Stomach (tissue), 9 donors: ENCODE results near the gene MAPK9. TPM values are rescaled to one million over a fixed set of nuclear protein-coding genes. Genes with fewer than 3 reads are reported as not detected.

ENCODE experiments used
- DNase-seq, 2 donors: peaks; one replicate each; pipeline versions ENCODE4 v3.0.0 to v3.0.0-alpha.2; 2013 to 2019
- H3K27ac ChIP-seq, 5 donors: fragments of 200-600 bp in 4 of 5; sonication (generic) in 4 of 5; one replicate each; pipeline ENCODE4 v1.5.1; 2013 to 2019; ENCODE audit warnings: mild to moderate bottlenecking in 1 of 5, moderate library complexity in 1 of 5
- H3K27me3 ChIP-seq, 3 donors: fragments of 200-600 bp; sonication (generic); one replicate each; pipeline ENCODE4 v1.5.1; 2017 to 2019; ENCODE audit warnings: mixed run types in 1 of 3
- H3K36me3 ChIP-seq, 4 donors: fragments of 200-600 bp; sonication (generic); 1 replicate in 3 of 4; 2 replicates in 1 of 4; pipeline ENCODE4 v1.5.1; 2016 to 2019
- H3K4me1 ChIP-seq, 4 donors: fragments of 200-600 bp; sonication (generic); one replicate each; pipeline ENCODE4 v1.5.1; 2016 to 2019
- H3K4me3 ChIP-seq, 4 donors: fragments of 200-600 bp; sonication (generic) in 3 of 4; one replicate each; pipeline ENCODE4 v1.5.1; 2016 to 2019; ENCODE audit warnings: mild to moderate bottlenecking in 1 of 4
- H3K9me3 ChIP-seq, 4 donors: fragments of 200-600 bp; sonication (generic); one replicate each; pipeline ENCODE4 v1.5.1; 2016 to 2019
- CTCF ChIP-seq, 7 experiments: fragments of 450-650 bp in 4 of 7; fragments of 200-600 bp in 3 of 7; sonication (generic) in 3 of 7; IDR thresholded peaks; one replicate each; pipeline ENCODE4 v1.5.1; 2016 to 2019; ENCODE audit warnings: antibody characterized with exemption in 7 of 7, control low read depth in 2 of 7, mild to moderate bottlenecking in 1 of 7
- EP300 ChIP-seq: sonication (generic); formaldehyde crosslinking; IDR thresholded peaks from one replicate; pipeline ENCODE4 v1.6.1; 2017; ENCODE audit warnings: antibody characterized with exemption
- POLR2A ChIP-seq, 4 donors: fragments of 450-650 bp; IDR thresholded peaks; one replicate each; pipeline ENCODE4 v1.6.1; 2016; ENCODE audit warnings: antibody characterized with exemption in 4 of 4, control low read depth in 2 of 4, mild to moderate bottlenecking in 1 of 4, moderate library complexity in 1 of 4
- POLR2AphosphoS5 ChIP-seq, 3 donors: sonication (generic); formaldehyde crosslinking; IDR thresholded peaks; one replicate each; pipeline ENCODE4 v1.6.1; 2016; ENCODE audit warnings: antibody characterized with exemption in 3 of 3
- WGBS, 5 donors: extraction: QIAGEN DNeasy Blood & Tissue Kit in 3 of 5; methylation state at CpG; one replicate each; pipeline versions ENCODE4 v1.1.5 to v1.1.7; 2013 to 2018; 5-methylcytosine and 5-hydroxymethylcytosine counted together
- intact Hi-C: fragments of 100-400 bp; cut with DNase I; formaldehyde crosslinking; loops from one replicate; pipeline ENCODE4 v1.15.1; 2023; ENCODE audit warnings: low total_unique reads
- polyA plus RNA-seq, 3 donors: library from polyadenylated mRNA; stranded (reverse); fragments of 200-250 nt; gene quantifications; one replicate each; pipeline ENCODE4 v1.2.3, GENCODE V29; 2013
- total RNA-seq, 5 donors: library from RNA; depleted of rRNA; stranded (reverse); fragments of >200 nt; gene quantifications; one replicate each; pipeline versions ENCODE4 v1.1.0 to v1.2.3, GENCODE V29; 2014 to 2016
- donor health status: healthy with polysubstance abuse.
- donor health status: Bipolar disorder and iron deficiency.
- donor health status: healthy.

Gene MAPK9
- total and polyA plus RNA-seq, 8 donors = 9.2 to 43.5 (median 22.3) TPM

GRCh38 chr5:180338001-180338707 lies 46.3 kb upstream of the MAPK9 start:
- TF ChIP-seq POLR2AphosphoS5 (IDR thresholded peaks at IDR 0.05) (no peak), EP300 (no peak)
- no peak for DNase-seq
- intact Hi-C loops = no loop called here
- Histone ChIP-seq H3K4me1 (peaks cover 0 to 5% (median 2%) of the 10 kb centered on the region in 4 donors), H3K9me3 (no peaks in the 10 kb centered on the region), H3K27ac (no peak overlapping the region), H3K36me3 (peaks cover 0 to 47% (median 30%) of the 10 kb centered on the region in 4 donors), H3K27me3 (peaks cover 0 to 9% (median 0%) of the 10 kb centered on the region in 3 donors), H3K4me3 (no peak overlapping the region)
- 85 to 90% (median 87%) methylated on average over 22 of the region's 22 CpGs for WGBS, 5 donors

- 90 to 94% (median 92%) methylated on average over 32 to 34 of the region's 34 CpGs for WGBS, 5 donors
- Histone ChIP-seq H3K4me1 (peaks cover 0 to 8% (median 0%) of the 10 kb centered on the region in 4 donors), H3K4me3 (no peak overlapping the region), H3K36me3 (peaks cover 0 to 47% (median 30%) of the 10 kb centered on the region in 4 donors), H3K27me3 (peaks cover 0 to 19% (median 5%) of the 10 kb centered on the region in 3 donors), H3K27ac (no peak overlapping the region), H3K9me3 (no peaks in the 10 kb centered on the region)
- intact Hi-C loops = no loop called here
- no peak for TF ChIP-seq POLR2AphosphoS5 (IDR thresholded peaks at IDR 0.05)
- no peak for TF ChIP-seq CTCF (IDR thresholded peaks at IDR 0.05)
- no peak for TF ChIP-seq POLR2A (IDR thresholded peaks at IDR 0.05)
- no peak for TF ChIP-seq EP300
- DNase-seq = no peak
Measured at GRCh38 chr5:180336234-180337020, 44.5 kb upstream of the MAPK9 start.

GRCh38 chr5:180335614-180336233 lies 43.8 kb upstream of the MAPK9 start:
- Histone ChIP-seq H3K4me3 (no peak overlapping the region), H3K27ac (no peak overlapping the region)
- intact Hi-C loops = no loop called here

More at GRCh38 chr5:180335614-180336233, 43.8 kb upstream of the MAPK9 start:
- H3K27me3 ChIP-seq = peaks cover 0 to 19% (median 5%) of the 10 kb centered on the region in 3 donors
- WGBS, 5 donors = 93 to 95% (median 95%) methylated on average over 14 to 19 of the region's 19 CpGs
- TF ChIP-seq CTCF (IDR thresholded peaks at IDR 0.05) (no peak), POLR2AphosphoS5 (IDR thresholded peaks at IDR 0.05) (no peak), EP300 (no peak), POLR2A (IDR thresholded peaks at IDR 0.05) (no peak)
- H3K9me3 ChIP-seq = no peaks in the 10 kb centered on the region
- H3K36me3 ChIP-seq = peaks cover 0 to 47% (median 30%) of the 10 kb centered on the region in 4 donors
- peaks cover 0 to 8% (median 0%) of the 10 kb centered on the region in 4 donors for H3K4me1 ChIP-seq
- no peak for DNase-seq
